ENCODE results near the gene RAPGEF1.
A peak's percentile ranks its signal among the peaks of the same experiment; 100 is the strongest.
"Not testable (repeated sequence)": the region's sequence is repeated elsewhere in the genome, so short reads cannot be mapped to it uniquely, and the experiment has no call there.

Gene RAPGEF1

DNA sequence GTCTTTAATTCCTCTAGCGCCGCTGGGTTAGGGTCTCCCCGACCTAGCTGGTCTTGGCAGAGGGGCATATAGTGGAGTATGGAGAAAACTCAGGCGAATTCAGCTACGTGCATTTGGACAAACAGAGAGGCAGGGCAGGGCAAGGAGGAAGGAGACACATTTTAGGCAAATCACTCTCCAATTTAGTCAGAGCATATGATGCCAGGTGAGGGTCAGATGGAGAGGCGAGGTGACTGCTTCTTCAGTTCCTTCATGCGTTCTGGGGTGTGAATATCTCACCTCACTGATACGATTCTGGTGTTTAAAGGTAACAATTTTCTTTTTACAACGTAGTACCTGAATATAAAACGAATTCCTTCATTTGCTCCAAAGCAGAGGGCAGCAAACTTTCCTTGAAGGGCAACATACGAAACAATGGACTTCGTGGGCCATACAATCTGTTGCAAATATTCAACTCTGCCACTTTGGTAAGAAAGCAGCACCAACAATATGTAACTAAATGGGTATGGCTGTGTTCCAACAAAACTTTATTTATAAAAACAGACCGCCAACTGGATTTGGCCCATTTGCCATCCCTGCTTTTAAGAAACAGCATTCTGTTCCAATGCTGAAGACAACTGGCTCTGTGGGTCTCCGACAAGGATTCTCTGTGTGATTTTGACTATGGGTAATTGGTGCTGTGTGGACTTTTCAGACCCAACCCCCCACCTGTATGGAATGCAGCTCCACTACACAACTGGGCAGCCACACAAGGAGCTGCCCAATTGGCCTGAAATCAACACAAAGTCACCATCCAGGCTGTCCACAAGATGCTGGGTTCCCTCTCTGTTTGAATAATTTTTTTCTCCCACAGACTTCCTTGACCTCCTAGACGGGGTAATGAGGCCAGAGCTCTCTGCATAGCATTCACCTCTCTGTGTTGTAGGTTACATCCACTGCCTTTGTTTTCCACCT is 53.8 kb downstream of the RAPGEF1 start:
- no peak for DNase-seq (ENCODE audit: low spot score)

DNA sequence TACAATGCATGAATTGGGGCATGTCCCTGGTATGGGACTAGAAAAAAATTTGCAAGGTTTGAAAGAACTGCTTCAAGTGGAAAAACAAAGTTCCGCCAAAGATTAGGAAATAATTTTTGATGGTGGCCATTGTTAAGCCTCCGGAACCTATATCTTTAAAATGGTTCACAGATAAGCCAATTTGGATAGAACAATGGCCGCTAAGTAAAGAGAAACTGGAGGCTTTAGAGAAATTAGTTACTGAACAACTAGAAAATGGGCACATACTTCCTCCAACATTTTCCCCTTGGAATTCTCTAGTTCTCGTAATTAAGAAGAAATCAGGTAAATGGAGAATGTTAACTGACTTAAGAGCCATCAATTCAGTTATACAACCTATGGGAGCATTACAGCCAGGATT is 56.8 kb downstream of the RAPGEF1 start:
- not testable (repeated sequence) for DNase-seq (ENCODE audit: low spot score)

DNA sequence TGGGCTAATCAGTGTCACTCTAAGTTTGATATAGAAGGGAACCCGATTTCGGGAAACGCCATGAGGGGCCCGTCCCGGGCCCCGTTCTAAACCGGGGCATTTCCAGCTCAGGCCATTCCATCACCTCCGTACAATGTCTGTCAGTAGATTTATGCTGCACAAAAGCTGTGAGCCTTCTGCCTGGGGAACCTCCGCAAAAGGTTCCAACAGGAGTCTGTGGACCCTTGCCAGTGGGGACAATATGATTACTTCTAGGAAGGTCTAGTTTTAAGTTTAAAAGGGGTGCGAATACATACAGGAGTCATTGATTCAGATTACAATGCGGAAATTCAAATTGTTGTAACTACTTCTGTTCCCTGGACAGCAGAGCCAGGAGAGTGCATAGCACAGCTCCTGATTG is 57.6 kb downstream of the RAPGEF1 start:
- DNase-seq (ENCODE audit: low spot score) = no peak

DNA sequence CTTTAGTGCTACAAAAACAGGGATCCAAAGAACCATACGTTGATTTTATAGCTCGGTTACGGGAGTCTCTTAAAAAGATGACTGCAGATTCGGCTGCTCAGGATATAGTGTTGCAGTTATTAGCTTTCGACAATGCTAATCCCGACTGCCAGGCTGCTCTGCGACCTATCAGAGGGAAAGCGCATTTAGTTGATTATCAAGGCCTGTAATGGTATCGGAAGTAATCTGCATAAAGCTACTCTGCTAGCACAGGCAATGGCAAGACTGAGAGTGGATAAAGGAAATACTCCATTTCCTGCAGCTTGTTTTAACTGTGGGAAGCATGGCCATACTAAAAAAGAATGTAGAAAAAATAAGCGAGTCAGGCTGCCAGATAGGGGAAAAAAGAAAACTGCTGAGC is 58.0 kb downstream of the RAPGEF1 start:
- not testable (repeated sequence) for DNase-seq (ENCODE audit: low spot score)

DNA sequence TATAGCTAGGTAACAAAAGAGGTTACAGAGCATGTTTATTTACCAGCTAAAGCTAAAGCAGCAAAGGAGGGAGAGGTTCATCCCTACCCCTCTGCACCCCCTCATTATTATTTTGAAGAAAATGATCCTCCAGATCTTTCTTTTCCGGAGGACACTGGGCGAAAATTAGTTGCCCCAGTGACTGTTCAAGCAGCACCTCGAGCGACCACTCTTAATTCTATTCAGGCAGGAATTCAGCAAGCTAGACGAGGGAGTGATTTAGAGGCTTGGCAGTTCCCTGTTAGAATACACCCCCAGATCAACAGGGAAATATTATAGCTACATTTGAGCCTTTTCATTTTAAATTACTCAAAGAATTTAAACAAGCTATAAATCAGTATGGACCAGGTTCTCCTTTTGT is 58.8 kb downstream of the RAPGEF1 start:
- DNase-seq (ENCODE audit: low spot score) = not testable (repeated sequence)

DNA sequence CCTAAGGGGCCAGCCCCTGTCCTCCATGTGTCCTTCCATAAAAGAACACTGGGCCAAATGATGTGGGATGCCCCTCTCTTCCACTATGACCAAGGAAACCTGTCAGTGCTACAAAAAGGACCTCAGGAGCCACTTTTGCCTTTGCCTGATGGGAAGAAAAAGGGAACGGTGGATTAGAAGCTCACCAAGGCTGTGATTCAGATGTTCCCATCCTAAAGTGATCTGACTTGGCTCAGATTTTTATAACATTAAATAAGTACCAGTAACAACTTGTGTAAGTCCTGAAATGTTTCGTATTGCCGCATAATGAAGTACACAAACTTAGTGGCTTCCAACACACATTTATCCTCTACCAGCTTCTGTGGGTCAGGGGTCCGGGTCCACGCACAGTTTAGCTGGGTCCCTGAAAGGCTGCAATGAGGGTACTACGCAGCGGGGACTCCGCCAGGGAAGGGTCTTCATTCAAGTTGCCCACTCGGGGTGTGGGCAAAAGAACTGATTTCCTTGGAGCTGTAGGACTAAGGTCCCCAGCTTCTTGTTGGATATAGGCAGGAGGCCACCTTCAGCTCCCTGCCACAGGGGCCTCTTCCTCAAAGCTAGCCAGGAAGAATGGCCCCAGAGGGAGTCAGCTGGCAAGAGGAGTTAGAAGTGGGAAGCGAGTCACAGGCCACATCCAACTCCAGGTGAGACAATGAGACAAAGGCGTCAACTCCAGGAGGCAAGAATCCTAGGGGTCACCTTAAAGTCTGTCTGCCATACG is 60.4 kb downstream of the RAPGEF1 start:
- no peak for DNase-seq (ENCODE audit: low spot score)

DNA sequence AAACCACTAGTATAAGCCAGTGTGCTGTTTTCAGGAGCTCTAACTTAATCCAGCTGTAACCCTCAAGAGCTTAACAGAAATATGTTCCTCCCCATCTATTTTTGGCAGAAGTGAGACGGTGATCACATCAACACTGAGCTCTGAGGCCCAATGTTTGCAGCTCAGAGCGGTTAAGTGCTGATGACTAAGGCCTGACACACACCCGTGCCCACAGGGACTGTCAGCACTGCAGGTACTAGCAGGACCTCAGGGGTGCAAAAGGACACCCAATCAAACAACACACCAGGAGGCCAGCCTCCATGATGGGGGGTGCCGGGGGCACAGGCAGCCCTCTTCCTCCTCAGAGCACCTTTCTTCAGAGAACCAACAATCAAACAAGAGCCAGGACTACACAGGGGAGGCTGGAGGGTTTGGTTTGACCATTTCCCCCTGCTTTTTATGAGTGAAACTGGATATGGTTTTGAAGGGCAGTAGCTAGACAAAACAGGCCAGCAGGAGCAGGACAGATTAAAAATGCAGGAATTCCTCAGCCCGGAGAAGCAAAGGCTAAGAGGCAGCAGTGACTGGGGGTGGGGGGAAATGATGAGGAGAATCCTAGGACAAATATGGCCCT is 61.3 kb downstream of the RAPGEF1 start:
- peak; percentile 50 for DNase-seq (ENCODE audit: low spot score)

DNA sequence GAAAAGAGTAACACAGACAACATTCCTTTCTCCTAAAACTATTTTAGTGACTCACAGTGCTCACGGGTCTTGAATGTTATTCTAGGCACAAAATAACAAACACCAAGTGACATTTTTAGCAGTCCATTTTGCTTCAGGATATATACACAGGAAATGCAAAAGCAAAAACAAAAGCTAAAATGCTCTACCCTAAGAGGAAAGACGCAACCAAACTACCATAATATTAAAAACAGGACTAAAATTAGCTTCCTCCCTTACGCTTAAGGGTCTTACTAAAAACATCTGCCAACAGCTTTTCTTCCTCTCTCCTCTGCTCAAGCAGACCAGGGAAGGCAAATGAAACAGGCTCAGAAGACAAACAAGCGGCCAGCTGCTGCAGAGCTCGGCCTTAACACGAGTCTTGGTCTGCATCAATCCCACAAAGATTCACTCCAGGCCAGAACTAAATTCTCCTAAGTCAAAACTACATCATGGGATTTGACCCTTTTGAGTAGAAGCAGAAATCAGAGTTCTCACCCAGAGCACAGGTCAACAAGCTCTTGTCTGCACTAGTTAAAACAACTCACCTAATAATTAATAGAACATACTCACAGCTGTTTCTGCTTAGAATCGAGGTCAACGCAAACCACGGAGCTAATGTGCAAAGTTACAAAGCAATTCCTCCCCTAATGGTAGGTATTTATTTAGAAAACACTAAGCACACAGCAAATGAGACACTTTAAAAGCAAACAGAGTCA is 62.3 kb downstream of the RAPGEF1 start:
- DNase-seq (ENCODE audit: low spot score) = no peak

DNA sequence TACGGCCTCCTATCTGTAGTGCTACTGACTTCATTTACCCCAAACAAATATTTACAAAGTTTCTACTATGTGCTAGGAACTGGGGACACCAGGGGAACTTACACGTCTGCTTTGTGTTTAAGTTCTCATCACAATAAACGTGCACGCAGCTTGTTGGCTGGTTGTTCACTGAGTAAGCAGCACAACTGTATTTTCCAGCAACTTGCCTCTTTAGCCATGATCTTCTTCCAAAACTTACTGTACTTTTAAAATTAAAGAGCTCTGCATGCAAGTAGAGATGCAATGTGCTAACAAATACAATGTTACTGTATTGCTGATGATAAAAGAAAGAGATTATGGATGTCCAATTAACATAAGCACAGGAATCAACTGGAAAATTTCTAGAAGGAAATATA is 62.8 kb downstream of the RAPGEF1 start:
- no peak for DNase-seq (ENCODE audit: low spot score)

DNA sequence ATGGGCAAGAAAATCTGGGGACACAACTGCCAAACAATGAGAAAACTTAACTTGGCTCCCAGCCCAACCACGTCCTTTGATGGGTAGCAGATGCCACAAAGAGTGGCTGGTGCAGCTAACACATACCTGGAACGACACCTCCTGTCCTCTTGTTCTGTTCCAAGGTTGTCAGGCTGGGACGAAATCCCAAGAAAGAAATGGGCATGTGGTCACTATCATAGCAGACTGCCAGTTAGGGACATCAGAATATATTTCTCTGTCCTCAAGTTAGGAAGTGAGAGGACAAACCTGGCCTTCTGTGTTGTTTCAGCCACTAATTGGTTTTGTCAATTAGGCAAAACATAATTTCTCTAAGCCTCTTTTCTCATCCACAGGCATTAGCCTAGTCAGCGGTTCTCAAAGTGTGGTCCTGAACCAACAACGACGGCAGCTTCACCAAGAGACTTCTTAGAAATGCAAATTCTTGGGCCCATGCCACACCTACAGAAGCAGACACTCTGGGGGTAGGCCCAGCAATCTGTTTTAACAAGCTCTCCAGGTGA is 63.4 kb downstream of the RAPGEF1 start:
- no peak for DNase-seq (ENCODE audit: low spot score)

DNA sequence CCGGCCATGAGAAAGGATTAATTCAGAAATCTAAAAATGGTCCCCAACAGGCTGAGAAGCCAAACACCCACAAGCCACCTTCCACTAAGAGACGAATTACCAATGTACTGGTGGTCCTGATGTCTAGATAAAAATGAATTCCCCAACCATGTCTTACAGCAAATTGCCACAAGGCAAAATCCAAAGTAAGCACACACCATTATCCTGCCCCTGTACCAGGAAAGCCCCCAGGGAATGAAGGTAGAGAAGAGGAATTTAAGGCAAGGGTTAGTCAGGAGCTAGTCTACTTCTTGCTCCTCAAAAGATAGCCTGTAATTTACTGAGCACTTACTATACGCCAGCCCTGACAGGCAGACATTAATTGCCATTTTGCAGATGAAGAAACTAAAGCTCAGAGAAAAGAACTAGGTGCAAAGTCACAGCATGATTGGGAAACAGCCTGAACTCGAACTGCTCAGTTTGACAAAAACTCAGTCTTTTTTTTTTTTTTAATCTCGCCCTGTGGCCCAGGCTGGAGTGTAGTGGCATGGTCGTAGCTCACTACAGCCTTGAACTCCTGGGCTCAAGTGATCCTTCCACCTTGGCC is 64.3 kb downstream of the RAPGEF1 start:
- no peak for DNase-seq (ENCODE audit: low spot score)

DNA sequence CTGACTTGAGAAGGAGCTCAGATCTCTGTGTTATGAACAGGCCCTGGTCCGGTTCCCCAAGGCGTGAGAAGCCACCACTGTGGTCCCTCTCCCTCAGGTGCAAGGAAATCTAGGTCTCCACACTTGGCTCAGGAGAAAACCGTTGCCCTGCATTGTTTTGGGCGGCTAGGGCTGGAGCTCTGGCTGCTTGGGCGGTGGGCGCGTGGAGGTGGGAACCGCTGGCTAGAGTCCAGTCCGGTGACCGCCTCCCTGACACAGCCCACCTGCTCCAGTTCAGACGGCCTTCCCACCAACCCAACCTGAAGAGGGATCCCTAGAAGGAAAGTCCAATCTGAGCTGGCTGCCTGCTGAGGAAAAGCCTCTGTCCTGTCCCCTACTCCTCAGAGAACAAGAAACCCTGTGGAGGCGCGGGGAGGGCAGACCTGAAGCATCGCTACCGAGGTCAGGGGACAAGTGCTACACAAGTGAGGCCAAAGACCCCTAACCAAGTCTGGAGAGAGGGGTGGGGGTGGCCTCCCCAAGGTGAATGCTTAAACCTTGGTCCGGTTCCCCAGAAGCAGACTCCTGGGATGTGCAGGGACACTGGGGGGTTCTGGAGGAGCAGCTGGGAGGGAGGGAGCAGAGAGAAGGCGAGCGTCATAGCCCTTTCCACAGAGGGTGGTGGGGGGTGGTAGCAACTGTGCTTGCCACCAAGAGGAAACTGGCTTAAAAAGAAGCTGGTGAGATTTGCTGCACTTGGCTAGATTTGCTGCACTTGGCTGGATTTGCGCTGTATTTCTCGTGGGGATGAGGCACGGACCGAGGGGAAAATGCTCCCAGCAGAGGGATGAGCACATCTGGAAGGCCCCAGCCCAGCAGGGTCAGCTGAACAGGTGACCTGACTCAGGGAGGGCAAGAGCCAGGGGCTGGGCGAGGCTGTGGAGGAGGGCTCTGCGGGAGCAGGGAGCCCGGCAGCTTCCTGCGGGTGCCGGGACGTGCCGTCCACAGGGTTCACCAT is 65.2 kb downstream of the RAPGEF1 start:
- no peak for DNase-seq (ENCODE audit: low spot score)

DNA sequence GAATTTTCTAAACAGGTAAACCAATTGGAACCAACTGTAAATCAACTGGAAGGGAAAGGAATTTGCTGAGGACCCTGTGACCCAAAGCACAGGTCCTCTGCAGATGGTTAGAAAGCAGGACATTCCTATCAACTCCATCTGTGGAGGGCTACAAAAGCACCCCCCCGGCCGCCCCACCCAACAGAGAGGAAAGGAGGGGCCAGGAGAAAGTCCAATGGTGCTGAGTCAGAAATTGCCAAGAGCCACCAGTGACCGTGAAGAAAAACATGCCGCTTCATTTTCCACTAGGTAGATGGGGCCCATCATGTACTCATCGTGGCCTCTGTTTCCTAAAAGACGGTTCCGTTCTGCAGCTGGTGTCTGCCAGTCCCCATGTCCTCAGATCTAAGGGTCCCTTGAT is 66.3 kb downstream of the RAPGEF1 start:
- no peak for DNase-seq (ENCODE audit: low spot score)

DNA sequence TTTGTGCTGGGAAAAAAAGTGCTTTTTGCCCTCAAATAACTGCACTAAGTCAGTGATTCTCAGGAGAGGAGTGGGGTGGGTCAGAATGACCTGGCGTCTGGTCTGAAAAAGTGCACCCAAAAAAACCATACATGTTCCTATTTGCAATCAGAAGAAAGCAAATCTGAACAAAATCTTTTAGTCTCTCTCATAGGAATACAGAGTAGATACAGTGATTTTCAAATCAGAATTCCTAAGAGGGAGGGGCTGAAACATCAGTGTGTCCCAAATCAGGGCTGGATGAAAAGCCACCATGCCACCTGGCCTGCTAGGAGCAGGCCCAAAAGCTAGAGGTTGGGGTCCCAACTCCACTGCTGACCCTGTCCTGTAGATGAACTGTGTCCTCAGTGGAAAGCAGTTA is 66.8 kb downstream of the RAPGEF1 start:
- DNase-seq (ENCODE audit: low spot score) = no peak

DNA sequence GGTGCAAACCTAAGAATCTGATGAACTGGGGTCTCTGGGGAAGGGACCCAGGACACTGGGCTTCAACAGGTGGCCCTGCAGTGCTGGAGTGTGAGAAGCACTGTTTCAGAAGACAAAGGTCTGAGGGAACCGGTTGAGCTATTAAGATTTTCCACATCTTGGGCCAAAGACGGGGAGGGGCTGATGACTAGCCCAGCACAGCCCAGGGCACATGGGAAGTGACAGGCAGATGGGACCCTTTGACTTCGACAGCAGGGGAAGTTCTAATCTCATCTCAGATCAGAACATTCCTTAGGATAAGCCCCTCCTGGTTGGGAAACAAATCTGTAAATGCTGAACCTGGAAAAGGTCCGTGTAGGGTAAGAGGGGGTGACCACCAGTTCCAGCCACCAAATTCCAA is 67.4 kb downstream of the RAPGEF1 start:
- no peak for DNase-seq (ENCODE audit: low spot score)

DNA sequence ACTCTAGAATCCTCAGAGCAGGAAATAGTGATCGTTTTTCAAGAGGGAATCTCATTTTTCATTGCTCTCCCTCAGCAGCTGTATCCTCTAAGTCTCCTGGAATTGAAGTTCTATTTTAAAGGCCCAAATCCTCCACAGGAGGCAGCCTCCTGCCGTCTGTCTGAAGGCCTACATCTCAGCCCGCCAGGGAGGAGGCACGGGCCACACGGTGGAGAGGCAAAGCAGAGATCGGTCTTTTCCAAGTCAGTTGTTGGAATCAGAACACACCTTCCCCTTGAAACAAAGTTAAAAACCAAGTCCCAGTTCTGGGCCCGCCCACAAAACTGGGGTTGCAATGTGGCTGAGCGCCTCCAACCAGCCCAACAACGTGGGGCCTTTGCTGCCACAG is 68.7 kb downstream of the RAPGEF1 start:
- no peak for DNase-seq (ENCODE audit: low spot score)

DNA sequence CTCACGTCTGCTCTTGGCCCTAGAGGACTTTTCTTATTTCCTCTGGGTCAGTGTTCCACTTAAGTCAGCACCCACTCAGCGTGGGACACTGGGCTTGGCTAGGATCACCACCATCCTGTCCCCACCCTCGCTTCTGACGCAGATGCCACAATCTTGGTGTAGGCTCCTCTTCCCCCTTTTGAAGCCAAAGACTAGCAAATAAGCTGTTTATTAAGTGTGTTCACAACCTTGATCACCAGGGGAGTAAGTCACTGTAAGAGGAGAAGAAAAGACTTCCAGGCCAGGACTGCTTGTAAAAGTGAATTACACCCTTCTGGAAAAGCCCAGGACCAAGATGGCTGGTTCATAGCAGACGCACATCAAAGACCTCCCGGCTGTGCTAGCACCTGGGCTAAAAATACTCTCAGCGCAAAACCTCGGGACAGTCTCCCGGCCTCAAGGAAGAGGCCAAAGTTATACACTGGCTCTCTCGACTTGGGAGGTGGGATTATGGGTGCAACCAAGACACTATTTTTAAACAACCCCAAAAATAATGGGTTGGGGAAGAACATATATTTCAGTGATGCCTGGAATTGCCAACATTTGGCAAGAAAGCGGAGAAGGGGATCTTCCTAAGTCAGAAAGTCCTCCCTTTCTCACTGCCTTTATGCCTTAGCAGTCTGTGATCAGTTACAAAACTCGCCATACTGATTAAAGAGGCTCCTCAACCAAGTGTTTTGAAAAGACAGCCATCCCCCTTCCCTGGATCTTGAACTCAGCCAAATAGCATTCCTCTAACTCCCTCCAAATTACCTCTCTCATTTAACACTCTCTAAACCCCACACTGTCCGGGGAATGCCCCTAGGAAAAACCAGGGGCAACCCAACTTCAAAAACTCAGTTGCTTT is 69.4 kb downstream of the RAPGEF1 start:
- no peak for DNase-seq (ENCODE audit: low spot score)

DNA sequence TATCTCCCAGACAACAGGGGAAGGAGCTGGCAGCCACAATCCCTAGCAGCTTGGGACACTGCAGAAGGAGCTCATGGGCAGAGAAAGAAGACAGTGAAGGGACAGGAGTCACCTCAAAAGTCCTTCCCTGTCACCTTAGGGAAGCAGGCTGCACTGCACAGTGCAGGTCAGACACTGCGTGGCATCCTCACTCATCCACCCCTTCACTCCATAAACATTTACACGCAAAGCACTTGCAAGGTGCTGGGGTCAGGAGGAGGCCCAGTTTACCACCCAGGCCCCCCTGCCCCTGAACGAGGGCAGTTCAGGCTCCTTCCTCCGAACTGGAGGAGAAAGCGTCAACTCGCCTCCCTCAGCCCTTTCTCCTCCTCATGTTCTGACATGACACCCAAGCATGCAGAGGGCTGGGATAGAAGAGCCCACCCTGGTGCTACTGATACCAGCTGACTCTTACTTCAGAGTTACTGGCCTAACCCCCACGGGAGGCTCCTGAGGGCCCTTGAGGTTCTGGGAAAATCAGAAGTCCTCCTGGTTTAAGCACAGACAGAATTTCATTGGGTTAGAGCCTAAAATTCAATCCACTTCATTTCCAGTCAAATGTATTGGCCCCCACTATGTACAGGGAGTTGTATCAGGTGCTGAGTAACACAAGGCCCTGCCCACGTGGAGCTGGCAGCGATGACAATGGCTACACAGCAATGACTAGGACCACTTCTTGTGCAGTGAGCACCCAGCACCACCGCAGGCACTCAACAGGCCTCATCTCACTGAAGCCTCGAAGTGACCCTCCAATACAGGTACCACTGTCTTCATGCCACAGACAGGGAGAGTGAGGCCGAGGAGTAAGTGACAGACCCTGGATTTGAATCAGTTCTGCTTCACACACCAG is 70.4 kb downstream of the RAPGEF1 start:
- DNase-seq (ENCODE audit: low spot score) = no peak

All from HuH-7.5 (cell line).